Stimulated activated CD8-positive, alpha-beta memory T cell treated with anti-CD3 and anti-CD28 coated beads, Interleukin-2, amount 100 ng/mL, for 1 hour (primary cell): ENCODE data around the gene ARID2.

Experiments
- DNase-seq, 2 donors: peaks; one replicate each; pipeline ENCODE4 v3.0.0-alpha.2; 2020; ENCODE audit warnings: low read depth in 2 of 2

The ARID2 gene, protein sequence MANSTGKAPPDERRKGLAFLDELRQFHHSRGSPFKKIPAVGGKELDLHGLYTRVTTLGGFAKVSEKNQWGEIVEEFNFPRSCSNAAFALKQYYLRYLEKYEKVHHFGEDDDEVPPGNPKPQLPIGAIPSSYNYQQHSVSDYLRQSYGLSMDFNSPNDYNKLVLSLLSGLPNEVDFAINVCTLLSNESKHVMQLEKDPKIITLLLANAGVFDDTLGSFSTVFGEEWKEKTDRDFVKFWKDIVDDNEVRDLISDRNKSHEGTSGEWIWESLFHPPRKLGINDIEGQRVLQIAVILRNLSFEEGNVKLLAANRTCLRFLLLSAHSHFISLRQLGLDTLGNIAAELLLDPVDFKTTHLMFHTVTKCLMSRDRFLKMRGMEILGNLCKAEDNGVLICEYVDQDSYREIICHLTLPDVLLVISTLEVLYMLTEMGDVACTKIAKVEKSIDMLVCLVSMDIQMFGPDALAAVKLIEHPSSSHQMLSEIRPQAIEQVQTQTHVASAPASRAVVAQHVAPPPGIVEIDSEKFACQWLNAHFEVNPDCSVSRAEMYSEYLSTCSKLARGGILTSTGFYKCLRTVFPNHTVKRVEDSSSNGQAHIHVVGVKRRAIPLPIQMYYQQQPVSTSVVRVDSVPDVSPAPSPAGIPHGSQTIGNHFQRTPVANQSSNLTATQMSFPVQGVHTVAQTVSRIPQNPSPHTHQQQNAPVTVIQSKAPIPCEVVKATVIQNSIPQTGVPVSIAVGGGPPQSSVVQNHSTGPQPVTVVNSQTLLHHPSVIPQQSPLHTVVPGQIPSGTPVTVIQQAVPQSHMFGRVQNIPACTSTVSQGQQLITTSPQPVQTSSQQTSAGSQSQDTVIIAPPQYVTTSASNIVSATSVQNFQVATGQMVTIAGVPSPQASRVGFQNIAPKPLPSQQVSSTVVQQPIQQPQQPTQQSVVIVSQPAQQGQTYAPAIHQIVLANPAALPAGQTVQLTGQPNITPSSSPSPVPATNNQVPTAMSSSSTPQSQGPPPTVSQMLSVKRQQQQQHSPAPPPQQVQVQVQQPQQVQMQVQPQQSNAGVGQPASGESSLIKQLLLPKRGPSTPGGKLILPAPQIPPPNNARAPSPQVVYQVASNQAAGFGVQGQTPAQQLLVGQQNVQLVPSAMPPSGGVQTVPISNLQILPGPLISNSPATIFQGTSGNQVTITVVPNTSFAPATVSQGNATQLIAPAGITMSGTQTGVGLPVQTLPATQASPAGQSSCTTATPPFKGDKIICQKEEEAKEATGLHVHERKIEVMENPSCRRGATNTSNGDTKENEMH (N-terminal part only)

DNA sequence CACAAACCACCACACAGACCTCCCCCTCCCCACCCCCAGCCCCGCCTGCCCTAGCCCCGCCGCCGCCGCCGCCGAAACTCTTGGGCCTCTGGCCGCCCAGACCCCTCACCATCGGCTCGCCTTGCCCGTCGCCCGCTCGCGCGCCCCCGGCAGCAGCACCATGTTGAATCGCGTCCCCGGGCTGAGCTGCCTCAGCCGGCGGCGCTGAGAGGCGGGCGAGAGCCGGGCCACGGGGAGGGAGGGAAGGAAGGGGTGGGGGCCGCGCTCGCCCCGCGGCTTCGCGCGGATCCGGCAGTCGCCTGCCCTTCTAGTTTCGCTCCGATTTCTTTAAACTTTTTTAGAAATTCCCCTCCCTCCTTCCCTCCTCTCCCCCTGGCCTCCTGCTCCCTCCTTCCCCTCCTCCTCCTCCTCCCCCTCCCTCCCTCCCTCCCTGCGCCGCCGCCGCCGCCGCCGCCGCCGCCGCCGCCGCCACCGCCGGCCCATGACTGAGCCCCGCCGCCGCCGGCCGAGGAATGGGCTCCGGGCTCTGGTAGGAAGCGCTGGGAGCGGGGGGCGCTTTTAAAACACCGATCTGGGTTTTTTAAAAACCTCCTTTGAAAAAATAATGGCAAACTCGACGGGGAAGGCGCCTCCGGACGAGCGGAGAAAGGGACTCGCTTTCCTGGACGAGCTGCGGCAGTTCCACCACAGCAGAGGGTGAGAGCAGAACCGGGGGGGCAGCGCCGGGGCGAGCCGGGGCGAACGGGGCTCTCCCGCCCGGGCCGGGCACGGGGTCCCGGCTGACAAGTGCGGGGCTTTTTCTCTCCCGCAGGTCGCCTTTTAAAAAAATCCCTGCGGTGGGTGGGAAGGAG is at the start of gene ARID2:
Gene ARID2, plus strand, starts transcription at position 474 of the 851 bp plus-strand sequence. Its CDS starts 131 bp downstream, at position 605.
- peak; percentile 28 to 36 for DNase-seq

DNA sequence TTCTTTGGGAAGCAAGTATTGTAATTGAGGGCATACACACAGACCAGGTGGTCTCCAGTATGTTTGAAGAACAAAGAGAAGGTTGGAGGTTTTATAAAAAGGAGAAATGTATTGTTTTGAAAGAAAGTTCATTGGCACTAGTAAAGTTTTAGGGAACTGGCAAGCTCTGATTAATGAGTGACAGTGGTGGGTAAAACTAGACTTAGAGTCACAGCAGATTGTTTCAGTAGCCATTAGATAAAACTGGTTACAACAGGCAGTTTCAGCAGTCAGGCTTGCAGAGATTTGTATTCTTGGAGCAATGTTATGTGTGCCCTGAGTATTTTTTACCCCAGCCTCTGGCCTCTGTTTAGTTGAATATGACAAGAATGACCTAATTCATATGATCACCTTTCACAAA is 49.1 kb upstream of the ARID2 start:
- no peak for DNase-seq

DNA sequence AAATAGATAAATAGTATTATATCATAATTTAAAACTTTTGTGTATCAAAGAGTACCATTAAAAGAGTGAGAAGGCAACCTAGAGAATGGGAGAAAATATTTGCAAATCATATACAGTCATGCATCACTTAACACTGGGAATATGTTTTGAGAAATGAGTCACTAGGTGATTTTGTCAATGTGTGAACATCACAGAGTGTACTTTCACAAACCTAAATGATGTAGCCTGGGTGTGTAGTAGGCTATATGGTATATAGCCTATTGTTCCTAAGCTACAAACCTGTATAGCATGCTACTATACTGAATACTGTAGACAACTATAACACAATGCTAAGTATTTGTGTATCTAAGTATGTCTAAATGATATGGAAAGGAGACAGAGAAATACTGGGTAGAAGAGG is 48.0 kb upstream of the ARID2 start:
- DNase-seq: no peak

DNA sequence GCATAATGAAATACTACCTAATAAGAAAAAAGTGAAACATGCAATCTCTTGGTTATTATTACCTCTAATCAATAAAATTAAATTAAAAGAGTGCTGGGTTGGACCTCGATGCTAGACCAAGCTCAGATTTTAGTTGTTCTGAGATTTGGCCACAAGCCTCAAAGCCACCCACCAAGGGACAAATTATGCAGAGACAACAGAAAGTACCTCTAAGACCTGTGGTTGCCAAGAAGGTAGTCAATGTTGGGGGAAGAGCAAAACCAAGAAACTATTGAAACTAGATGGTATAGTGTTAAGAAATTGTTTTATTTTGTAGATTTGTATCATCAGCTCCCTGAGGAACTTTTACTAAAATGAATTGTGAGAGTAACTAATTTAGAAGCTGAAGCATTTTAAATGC is 43.8 kb upstream of the ARID2 start:
- no peak for DNase-seq

DNA sequence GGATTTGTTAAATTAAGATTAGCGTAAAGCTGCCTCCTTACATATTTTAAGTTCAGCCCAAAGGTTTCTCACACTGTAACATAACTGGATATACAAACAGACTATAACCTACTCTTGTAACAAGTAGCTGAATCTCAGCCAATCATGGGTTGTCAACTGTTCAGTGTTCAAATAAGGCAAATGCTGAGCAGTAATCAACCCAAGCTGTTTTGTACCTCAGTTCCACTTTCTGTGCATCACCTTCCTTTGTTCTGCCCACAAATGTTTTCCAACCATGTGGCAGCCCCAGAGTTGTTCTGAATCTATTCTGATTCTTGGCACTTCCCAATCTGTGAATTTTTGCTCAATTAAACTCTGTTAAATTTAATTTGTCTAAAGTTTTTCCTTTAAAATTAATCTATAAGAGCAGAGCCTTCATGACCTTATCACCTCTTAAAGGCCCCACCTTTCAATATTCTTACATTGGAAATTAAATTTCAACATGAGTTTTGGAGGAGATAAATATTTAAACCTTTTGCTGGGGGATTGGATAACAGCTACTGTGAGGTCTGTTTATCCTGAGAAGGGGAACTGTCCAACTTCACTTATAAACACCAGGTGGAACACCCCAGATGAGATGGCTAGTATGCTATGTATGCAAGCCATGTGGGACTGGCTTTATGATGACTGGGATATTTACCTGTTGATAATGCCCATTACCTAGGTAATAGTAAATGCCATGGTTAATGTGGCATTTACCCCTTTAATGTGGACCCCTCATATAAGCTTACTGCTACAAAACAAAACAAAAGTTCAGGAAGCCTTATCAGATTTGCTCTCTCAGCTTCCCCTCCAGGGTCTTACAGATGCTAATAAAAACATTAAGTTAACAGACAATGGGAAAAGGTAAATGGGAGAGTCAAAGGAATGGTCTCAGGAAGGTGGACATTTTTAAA is 42.2 kb upstream of the ARID2 start:
- DNase-seq: no peak

DNA sequence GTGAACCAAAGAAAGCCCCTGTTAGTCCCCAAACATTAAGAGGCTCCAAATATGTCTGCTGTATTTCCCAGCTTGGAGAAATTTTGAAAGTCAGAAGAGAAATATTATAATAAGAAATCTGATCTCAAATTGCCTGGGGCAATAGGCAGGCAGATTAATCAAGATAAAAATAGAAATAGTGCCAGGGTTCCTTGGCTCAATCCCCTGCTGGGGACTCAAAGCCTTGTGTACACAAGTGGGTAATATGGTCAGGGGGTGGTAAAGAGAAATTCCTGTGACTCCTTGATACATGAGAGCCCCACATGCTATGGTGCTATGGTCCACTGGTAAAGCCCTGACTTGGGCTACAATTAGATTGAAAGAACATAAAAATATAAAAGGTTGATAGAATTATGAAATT is 41.3 kb upstream of the ARID2 start:
- no peak for DNase-seq

DNA sequence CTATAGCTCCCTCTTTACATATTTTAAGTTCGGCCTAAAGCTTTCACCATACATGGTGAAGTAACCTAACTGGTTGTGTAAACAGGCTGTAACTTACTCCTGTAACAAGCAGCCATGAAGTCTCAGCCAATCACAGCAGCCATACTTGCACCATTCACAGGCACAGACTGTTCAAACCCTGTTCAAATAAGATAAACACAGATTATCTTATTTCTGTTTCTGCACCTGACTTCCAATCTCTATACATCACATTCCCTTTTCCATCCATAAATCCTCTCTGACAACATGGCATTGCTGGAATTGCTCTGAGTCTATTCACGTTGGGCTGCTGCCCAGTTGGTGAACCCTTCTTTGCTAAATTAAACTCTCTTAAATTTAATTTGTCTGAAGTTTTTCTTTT is 34.5 kb upstream of the ARID2 start:
- no peak for DNase-seq

DNA sequence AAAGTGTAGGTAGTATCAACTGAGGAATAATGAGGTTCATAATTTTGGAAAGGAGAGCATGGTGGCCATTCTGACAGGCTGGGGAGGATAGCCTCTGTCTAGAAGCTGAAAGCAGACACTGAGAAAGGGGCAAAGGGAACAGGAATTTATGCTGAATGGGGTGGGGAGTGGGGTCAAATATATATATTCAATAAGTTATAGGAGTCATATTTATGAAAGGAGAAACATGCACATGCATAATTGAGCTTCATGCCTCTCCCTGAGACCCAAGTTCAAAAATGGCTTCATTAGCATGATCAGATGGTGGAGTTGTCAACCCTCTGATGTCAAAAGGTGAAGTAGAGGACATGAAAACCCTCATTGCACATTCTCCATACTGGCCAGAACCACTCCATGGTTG is 33.9 kb upstream of the ARID2 start:
- DNase-seq: no peak

DNA sequence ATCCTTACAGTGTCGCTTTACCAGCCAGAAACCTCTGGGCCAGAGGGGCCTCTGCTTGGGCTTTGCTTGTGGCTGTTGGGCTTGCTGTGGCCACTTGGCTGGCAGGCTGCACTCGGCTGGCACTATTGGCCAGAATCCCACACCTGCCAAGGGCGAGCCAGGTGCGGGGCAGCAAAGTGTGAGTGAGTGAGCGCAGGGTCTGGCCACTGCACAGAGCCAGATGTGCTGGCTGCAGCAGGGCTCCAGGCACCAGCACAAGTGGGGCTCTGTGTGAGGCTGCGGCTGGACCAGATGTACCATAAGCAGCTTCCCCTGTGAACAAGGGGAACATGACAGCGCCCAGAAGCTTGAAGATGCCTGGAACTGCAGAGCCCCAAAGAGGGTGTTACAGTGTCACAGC is 33.5 kb upstream of the ARID2 start:
- DNase-seq: no peak

DNA sequence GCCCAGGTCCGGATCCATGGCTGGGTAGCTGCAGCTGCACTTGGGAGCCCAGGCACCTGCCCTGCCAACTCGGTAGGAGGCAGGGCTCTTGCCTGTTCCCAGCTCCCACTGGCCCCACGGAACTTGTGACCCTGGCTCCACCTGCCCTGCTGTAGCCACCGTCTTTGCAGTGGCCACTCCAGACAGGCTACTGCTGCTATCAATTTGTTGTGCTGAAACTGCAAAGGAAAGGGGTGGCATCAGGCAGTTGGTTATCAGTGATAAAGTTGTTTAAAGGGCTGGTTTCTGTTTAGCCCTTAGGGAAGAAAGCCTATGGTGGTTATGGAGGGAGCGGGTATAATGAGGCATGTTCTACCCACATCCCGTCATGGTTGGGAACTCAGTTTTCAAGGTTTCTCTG is 32.1 kb upstream of the ARID2 start:
- DNase-seq: no peak

DNA sequence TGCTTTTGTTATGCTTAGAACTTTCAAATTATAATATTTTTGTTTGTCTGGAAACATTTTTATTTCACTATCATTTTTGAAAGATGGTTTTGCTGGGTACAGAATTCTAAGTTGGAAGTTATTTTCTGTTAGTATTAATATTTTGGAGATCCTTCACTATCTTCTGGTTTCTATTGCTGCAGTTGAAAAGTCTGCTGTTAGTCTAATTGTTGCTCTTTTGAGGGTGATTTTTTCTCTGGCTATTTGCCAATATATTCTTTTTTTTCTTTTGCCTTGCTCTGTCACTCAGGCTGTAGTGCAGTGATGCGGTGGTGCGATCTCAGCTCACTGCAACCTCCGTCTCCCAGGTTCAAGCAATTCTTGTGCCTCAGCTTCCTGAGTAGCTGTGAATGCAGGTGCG is 28.2 kb upstream of the ARID2 start:
- no peak for DNase-seq

DNA sequence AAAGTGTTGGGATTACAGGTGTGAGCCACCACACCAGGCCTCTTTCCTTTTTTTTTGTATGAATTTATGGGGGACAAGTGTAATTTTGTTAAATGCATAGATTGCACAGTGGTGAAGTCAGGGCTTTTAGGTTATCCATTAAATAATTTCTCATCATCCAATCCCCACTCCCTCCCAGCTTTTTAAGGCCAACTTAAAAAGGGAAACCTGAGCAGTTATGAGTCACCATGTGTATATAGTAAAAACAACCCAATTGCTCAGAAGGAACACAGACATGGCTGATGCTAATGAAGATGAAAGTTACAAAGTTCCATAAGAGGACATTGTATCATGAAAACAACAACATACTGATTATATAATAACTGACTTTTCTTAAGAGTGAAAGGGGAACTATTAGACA is 25.6 kb upstream of the ARID2 start:
- no peak for DNase-seq

DNA sequence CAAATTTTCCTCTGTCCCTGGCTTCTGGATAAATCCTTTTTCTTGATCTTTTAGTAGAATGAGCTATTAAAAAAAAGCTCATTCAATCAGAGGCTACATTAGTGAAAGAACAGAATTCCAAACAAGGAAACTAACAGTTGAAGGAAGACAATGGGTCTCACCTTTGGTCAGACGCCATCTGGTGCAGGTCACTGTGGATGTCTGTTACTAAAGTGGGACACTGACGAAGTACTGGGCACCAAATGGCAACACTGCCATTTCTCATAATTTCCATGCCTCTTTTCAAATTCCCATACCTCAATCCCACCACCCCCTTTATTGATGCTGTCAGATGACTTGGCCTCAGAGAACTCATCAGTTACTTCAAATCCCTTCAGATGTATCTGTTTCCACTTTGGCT is 24.5 kb upstream of the ARID2 start:
- no peak for DNase-seq

DNA sequence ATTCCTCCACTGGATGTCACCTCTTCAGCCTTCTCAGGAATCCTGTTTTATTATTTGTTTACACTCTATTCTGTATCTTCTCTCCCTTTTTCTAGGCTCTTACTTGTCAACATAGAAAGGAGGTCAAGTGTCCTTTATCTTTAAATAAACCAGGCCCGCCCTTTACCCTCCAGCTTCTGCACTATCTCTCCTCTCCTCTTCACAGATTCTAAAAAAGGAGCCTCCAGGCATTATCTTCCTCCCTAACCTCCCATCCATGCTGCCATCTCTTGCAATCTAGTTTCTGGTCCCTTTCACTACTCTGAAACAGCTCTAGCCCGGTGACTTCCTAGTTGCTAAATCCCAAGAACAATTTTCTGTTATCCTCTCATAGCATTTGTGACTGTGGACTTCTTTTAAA is 24.1 kb upstream of the ARID2 start:
- no peak for DNase-seq

DNA sequence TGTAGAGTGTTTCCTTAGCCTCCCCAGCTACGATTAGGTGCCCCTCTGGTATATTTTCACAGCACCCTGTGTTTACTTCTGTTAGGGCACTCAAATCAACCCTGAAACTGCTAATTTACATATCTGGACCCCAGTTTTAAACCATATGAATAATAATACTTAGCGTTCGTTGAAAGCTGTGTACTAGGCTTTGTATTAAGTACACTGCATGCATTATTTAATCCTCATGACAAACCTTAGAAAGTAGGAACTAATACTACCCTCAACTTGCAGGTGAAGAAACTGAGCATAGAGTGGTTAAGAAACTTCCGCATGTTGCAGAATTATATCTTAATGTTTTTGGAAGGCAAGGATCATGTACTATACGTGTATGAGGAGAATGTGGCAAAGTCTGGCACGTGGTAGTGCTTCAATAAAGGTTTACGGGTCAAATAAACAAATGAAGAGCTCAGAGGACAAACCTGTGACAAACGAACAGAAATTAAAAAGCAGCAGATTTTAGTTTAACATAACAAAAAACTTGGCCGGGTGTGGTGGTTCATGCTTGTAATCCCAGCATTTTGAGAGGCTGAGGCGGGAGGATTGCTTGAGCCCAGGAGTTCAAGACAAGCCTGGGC is 22.2 kb upstream of the ARID2 start:
- DNase-seq: no peak

DNA sequence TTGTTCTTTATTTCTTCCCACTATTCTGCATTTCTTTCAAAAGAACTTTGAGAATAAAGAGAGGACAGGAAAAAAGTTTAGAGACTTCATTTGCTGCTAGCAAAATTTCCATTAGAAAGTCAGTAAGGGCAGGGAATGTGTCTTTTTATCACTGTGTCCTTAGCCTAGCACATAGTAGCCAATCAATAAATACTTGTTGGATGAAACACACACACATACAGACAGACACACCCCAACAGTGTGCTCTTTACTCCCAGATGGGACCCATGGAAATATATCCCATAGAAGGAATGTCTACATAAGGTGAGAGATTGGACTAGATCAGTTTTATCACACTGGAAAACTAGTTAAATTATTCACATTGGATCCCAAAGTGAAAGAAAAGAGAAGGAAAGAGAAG is 21.1 kb upstream of the ARID2 start:
- no peak for DNase-seq

DNA sequence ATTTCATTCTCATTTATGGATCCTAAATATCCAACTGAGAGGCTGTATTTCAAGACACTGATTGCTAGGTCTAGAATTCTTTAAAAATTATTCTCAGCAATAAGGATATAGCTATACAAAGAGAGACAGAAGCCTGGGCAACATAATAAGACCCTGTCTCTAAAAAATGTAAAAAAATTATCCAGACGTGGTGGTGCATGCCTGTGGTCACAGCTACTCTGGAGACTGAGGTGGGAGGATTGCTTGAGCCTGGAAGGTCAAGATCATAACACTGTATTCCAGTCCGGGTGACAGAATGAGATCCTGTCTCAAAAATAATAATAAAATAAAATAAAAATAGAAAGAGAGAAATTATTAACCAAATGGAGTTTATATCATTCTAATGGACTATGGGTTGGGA is 20.6 kb upstream of the ARID2 start:
- DNase-seq: no peak

DNA sequence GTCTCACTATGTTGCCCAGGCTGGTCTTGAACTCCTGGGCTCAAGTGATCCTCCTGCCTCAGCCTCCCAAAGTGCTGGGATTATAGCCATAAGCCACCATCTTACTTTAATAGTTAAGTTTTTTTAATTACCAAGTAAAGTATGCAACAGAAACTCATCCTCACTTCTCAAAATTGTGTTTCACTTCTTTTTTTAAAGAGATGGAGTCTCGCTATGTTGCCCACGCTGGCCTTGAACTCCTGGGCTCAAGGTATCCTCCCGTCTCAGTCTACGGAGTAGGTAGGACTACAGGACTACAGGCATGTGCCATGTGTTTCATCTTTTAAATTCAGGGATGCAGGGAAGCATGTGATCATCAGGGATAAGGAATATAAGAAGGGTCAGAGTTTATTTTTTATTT is 17.2 kb upstream of the ARID2 start:
- DNase-seq: no peak

DNA sequence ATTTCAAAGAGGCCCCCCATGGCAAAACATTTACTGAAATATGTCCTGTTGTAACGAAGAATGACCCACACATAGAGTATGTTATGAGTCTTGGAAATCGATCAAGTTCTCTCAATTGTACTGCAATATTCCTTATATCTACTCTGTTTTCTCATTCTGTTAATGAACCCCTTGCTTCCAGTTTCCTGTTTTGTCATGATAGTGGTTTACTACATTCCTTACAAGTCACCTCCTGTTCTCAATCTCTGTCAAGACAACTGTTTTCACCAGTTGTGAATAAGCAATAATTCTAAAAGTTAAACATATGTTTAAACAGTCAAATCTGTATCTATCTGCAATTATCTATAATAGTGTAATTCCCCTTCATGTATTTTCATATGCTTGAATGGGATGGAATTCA is 16.4 kb upstream of the ARID2 start:
- no peak for DNase-seq

DNA sequence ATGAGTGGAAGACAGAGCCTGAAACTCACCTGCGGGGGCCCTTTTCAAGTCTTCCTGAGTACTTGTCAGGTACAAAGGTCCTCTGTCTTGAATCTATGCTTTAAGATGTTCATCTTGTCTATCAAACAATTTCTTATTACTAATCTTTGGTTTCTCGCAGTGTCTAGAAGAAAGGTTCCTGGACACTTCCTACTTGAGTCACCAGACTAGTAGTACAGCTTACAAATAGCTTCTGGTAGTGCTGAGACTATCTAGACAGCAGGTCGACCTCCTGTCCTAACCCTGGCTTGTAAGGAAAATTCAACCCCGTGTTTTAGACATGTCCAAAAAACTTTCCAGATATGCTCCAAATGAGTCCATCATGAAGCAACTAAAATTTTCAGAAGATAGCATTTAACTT is 11.2 kb upstream of the ARID2 start:
- no peak for DNase-seq
